Endometrial microvascular endothelial cells (primary cell): Measurements from ENCODE around the gene PPM1A. TPM values are rescaled to one million over a fixed set of nuclear protein-coding genes. Genes with fewer than 3 reads are reported as not detected.

Experiments used
- in situ Hi-C: cut with HindIII; loops from 2 replicates; pipeline ENCODE4 v1.10.0; 2017; ENCODE audit warnings: low sequenced_read_pairs, low pct_unique_long_range_greater_than_20kb; ENCODE audit errors: inconsistent ontology term
- total RNA-seq: library from RNA; depleted of rRNA; stranded (reverse); fragments of >200 nt; gene quantifications from one replicate; pipeline ENCODE4 v1.2.3, GENCODE V29; 2015; ENCODE audit errors: inconsistent ontology term

Gene PPM1A
- total RNA-seq, 1 donor from 2014 or later = 19.5 TPM

- in situ Hi-C loops = no loop called here
These were observed 3.6 kb downstream of the PPM1A start for GRCh38 chr14:60252630-60253029.

- in situ Hi-C loops = no loop called here
These were observed 4.6 kb downstream of the PPM1A start for GRCh38 chr14:60253649-60254048.

GRCh38 chr14:60254176-60254575, 5.2 kb downstream of the PPM1A start:
- in situ Hi-C loops = no loop called here

- in situ Hi-C loops = no loop called here
These were observed 8.8 kb downstream of the PPM1A start for GRCh38 chr14:60257865-60258264.

- in situ Hi-C loops = no loop called here
These were observed 16.1 kb downstream of the PPM1A start for GRCh38 chr14:60265163-60265562.

- in situ Hi-C loops = no loop called here
These were observed 17.3 kb downstream of the PPM1A start for GRCh38 chr14:60266021-60266937.

GRCh38 chr14:60272177-60272576, 23.2 kb downstream of the PPM1A start:
- in situ Hi-C loops = no loop called here

- in situ Hi-C loops = no loop called here
These were observed 24.9 kb downstream of the PPM1A start for GRCh38 chr14:60273956-60274355.

- in situ Hi-C loops = no loop called here
These were observed 25.4 kb downstream of the PPM1A start for GRCh38 chr14:60274448-60274847.

GRCh38 chr14:60275932-60276331, 26.9 kb downstream of the PPM1A start:
- in situ Hi-C loops = no loop called here

- in situ Hi-C loops = no loop called here
These were observed 27.3 kb downstream of the PPM1A start for GRCh38 chr14:60276347-60276746.

- in situ Hi-C loops = no loop called here
These were observed 28.7 kb downstream of the PPM1A start for GRCh38 chr14:60277605-60278190.

- in situ Hi-C loops = no loop called here
These were observed 29.3 kb downstream of the PPM1A start for GRCh38 chr14:60278350-60278749.

GRCh38 chr14:60287452-60287851, 38.4 kb downstream of the PPM1A start:
- in situ Hi-C loops = no loop called here

- in situ Hi-C loops = no loop called here
These were observed 39.3 kb downstream of the PPM1A start for GRCh38 chr14:60288279-60288678.

GRCh38 chr14:60294411-60295069, 45.5 kb downstream of the PPM1A start:
- in situ Hi-C loops = no loop called here

- in situ Hi-C loops = no loop called here
These were observed 51.0 kb downstream of the PPM1A start for GRCh38 chr14:60300019-60300418.

- in situ Hi-C loops = no loop called here
These were observed 52.7 kb downstream of the PPM1A start for GRCh38 chr14:60301685-60302084.

- in situ Hi-C loops = no loop called here
These were observed 53.6 kb downstream of the PPM1A start for GRCh38 chr14:60302663-60303062.

GRCh38 chr14:60303745-60304144, 54.7 kb downstream of the PPM1A start:
- in situ Hi-C loops = no loop called here
